Measurements from ENCODE around the gene SLC38A9. TPM values are rescaled to one million over a fixed set of nuclear protein-coding genes. Genes with fewer than 3 reads are reported as not detected.
A peak's percentile ranks its signal among the peaks of the same experiment; 100 is the strongest.

Gene SLC38A9
- total and polyA plus RNA-seq, 2 of the 8 experiments (the other 6 are each of a cell fraction or from before 2014, with no cell fraction given): 29.2 to 43.7 TPM

GRCh38 chr5:55712023-55712859, at the start of gene SLC38A9 (continued):
- TF ChIP-seq CEBPB (IDR thresholded peaks at IDR 0.05; ENCODE audit: low read depth, low read length): no peak
- 0 out of 2 replicates have a peak, but pooled peaks have one; percentile 59 for TF ChIP-seq TCF12 (IDR thresholded peaks at IDR 0.05; ENCODE audit: low read depth, low read length)
- no peak for TF ChIP-seq RXRA (IDR thresholded peaks at IDR 0.05; ENCODE audit: insufficient read depth, low read depth, low read length)
- TF ChIP-seq TBP (IDR thresholded peaks at IDR 0.05; ENCODE audit: low read depth, low read length): peak; percentile 84
- peak; percentile 77 for TF ChIP-seq ASH2L (IDR thresholded peaks at IDR 0.05; ENCODE audit: low read length)
- TF ChIP-seq EGR1 (IDR thresholded peaks at IDR 0.05; ENCODE audit: borderline replicate concordance, low read depth, low read length): no peak
- TF ChIP-seq CHD7 (IDR thresholded peaks at IDR 0.05; ENCODE audit: insufficient replicate concordance, low read length): no peak
- no peak for TF ChIP-seq JUND (IDR thresholded peaks at IDR 0.05; ENCODE audit: low read length)
- TF ChIP-seq CHD1 (IDR thresholded peaks at IDR 0.05; ENCODE audit: low read depth, low read length): no peak
- peak; percentile 86 for TF ChIP-seq SIX5 (IDR thresholded peaks at IDR 0.05; ENCODE audit: low read depth, low read length)
- no peak for TF ChIP-seq JUN (IDR thresholded peaks at IDR 0.05; ENCODE audit: low read depth, low read length)

Data from H1 (cell line).